OCI-LY7 (cell line): ENCODE results near the gene KIF17. TPM values are rescaled to one million over a fixed set of nuclear protein-coding genes. Genes with fewer than 3 reads are reported as not detected.

Source experiments
- BruUV-seq: library from RNA; stranded (reverse); fragments of 400-500 nt; replicated peaks from 2 replicates; lab custom pipeline; 2021; lab: Mats Ljungman, UMichigan
- CTCF ChIA-PET: fragments of 300-600 bp; sonication (Branson Sonifier 250); formaldehyde crosslinking; loops from one replicate; lab custom pipeline; 2022; ENCODE audit warnings: antibody characterized with exemption; ENCODE audit not compliant: unreplicated experiment; lab: Charles Lee
- POLR2A ChIA-PET: fragments of 300-600 bp; sonication (Branson Sonifier 250); formaldehyde crosslinking; loops from one replicate; lab custom pipeline; 2022; ENCODE audit warnings: antibody characterized with exemption; lab: Charles Lee
- DNase-seq: peaks from one replicate; pipeline ENCODE4 v3.0.0-alpha.2; 2015; ENCODE audit warnings: low spot score
- H2AFZ ChIP-seq: fragments of 200-600 bp; sonication (generic), shearing (Covaris generic); 2 replicates; pipeline ENCODE4 v1.6.1; 2014; ENCODE audit warnings: mild to moderate bottlenecking, antibody characterized with exemption, low read length, moderate library complexity
- H3K27ac ChIP-seq: fragments of 200-600 bp; sonication (generic); 2 replicates; pipeline ENCODE4 v1.5.1; 2014; ENCODE audit warnings: mixed run types, low read depth, mild to moderate bottlenecking, moderate library complexity, low read length, inconsistent platforms; ENCODE audit not compliant: poor library complexity, severe bottlenecking
- H3K36me3 ChIP-seq: fragments of 200-600 bp; sonication (generic); 2 replicates; pipeline ENCODE4 v1.6.1; 2014; ENCODE audit warnings: mild to moderate bottlenecking, antibody characterized with exemption, low read length, moderate library complexity, mixed read lengths; ENCODE audit not compliant: insufficient read depth
- H3K4me1 ChIP-seq: fragments of 200-600 bp; sonication (generic); 2 replicates; pipeline ENCODE4 v1.5.1; 2014; ENCODE audit warnings: mild to moderate bottlenecking, low read length; ENCODE audit not compliant: insufficient read depth, poor library complexity, severe bottlenecking
- H3K4me2 ChIP-seq: fragments of 200-600 bp; sonication (generic); 2 replicates; pipeline ENCODE4 v1.6.1; 2014; ENCODE audit warnings: mild to moderate bottlenecking, low read length
- H3K4me3 ChIP-seq: fragments of 200-600 bp; sonication (generic); 2 replicates; pipeline ENCODE4 v1.5.1; 2014; ENCODE audit warnings: mild to moderate bottlenecking, low read depth, low read length; ENCODE audit not compliant: poor library complexity, severe bottlenecking
- H3K79me2 ChIP-seq: fragments of 200-600 bp; sonication (generic); 2 replicates; pipeline ENCODE4 v1.6.1; 2016; ENCODE audit warnings: low read depth, mild to moderate bottlenecking, low read length, moderate library complexity, mixed read lengths; ENCODE audit not compliant: insufficient read depth
- H3K9me2 ChIP-seq: fragments of 200-600 bp; sonication (generic); 2 replicates; pipeline ENCODE4 v1.6.1; 2016; ENCODE audit warnings: mild to moderate bottlenecking, low read length, mixed read lengths; ENCODE audit not compliant: insufficient read depth
- H3K9me3 ChIP-seq: fragments of 200-600 bp; sonication (generic); 2 replicates; pipeline ENCODE4 v1.6.1; 2014; ENCODE audit warnings: mild to moderate bottlenecking, mixed run types, low read length, mixed read lengths
- H4K20me1 ChIP-seq: fragments of 200-600 bp; sonication (generic); 2 replicates; pipeline ENCODE4 v1.6.1; 2014; ENCODE audit warnings: mild to moderate bottlenecking, antibody characterized with exemption, low read length, moderate library complexity, mixed read lengths; ENCODE audit not compliant: insufficient read depth
- EZH2phosphoT487 ChIP-seq: fragments of 200-600 bp; sonication (generic); IDR thresholded peaks from 2 replicates; pipeline ENCODE4 v1.6.1; 2018; ENCODE audit warnings: low read depth, borderline replicate concordance, mild to moderate bottlenecking, mixed run types, antibody characterized with exemption, low read length, moderate library complexity, mixed read lengths
- intact Hi-C: fragments of 100-400 bp; cut with micrococcal nuclease; formaldehyde crosslinking; loops from one replicate; pipeline ENCODE4 v1.10.0; 2022; ENCODE audit not compliant: unreplicated experiment
- total RNA-seq, 2 experiments: library from RNA; depleted of rRNA in 1 of 2; stranded (reverse); fragments of >200 nt in 1 of 2; shearing (Covaris generic) in 1 of 2; gene quantifications; 2 replicates each; pipeline ENCODE4 v1.2.3, GENCODE V29; 2014 to 2022
- TF ChIP-seq, protein P1 (sequence below): fragments of 200-600 bp; sonication (generic); conservative IDR thresholded peaks from 2 replicates; pipeline ENCODE4 v1.5.1; 2014; ENCODE audit warnings: mild to moderate bottlenecking, antibody characterized with exemption, low read length, moderate library complexity, mixed read lengths

The KIF17 gene
- total RNA-seq, 2 experiments from 2014 or later: 1.1 TPM; not detected in 1

DNA sequence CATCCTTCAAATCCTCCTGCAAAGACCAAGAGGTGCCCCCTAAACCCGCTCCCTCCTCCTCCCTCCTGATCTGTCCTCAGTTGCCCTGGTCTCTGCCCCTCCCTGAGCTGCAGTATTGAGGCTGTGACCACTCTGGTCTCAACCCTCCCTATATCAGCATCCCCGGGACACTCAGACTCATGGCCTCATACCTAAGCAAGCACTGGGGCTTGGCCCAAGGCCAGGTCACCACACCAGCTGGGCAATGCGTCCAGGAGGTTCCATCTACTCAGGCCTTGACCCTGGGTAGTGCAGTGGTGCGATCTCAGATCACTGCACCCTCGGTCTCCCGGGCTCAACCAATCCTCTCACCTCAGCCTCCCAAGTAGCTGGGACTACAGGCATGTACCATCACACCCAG, 9.8 kb downstream of the KIF17 start:
- BruUV-seq: no TSS peak
- Histone ChIP-seq H3K9me2 (no peaks in the 10 kb centered on the region), H3K4me3 (no peak overlapping the region), H3K4me2 (no peak overlapping the region), H4K20me1 (no peaks in the 10 kb centered on the region), H3K4me1 (no peaks in the 10 kb centered on the region), H2AFZ (no peak overlapping the region), H3K27ac (no peak overlapping the region), H3K9me3 (no peaks in the 10 kb centered on the region), H3K79me2 (no peaks in the 10 kb centered on the region), H3K36me3 (no peaks in the 10 kb centered on the region)
- intact Hi-C loops: no loop called here
- CTCF ChIA-PET: no interaction called here
- DNase-seq: no peak
- POLR2A ChIA-PET: interaction anchor here (0.6 kb wide), 1 partner anchor 147 kb away, joined by 3 read pairs; no protein-coding TSS in a partner anchor
- TF ChIP-seq EZH2phosphoT487: no peak
- TF ChIP-seq, protein P1, sequence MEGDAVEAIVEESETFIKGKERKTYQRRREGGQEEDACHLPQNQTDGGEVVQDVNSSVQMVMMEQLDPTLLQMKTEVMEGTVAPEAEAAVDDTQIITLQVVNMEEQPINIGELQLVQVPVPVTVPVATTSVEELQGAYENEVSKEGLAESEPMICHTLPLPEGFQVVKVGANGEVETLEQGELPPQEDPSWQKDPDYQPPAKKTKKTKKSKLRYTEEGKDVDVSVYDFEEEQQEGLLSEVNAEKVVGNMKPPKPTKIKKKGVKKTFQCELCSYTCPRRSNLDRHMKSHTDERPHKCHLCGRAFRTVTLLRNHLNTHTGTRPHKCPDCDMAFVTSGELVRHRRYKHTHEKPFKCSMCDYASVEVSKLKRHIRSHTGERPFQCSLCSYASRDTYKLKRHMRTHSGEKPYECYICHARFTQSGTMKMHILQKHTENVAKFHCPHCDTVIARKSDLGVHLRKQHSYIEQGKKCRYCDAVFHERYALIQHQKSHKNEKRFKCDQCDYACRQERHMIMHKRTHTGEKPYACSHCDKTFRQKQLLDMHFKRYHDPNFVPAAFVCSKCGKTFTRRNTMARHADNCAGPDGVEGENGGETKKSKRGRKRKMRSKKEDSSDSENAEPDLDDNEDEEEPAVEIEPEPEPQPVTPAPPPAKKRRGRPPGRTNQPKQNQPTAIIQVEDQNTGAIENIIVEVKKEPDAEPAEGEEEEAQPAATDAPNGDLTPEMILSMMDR: no peak

GRCh38 chr1:20706841-20707240, 11.0 kb downstream of the KIF17 start:
- Histone ChIP-seq H3K9me2 (no peaks in the 10 kb centered on the region), H4K20me1 (no peaks in the 10 kb centered on the region), H3K79me2 (no peaks in the 10 kb centered on the region), H2AFZ (no peak overlapping the region), H3K36me3 (no peaks in the 10 kb centered on the region), H3K4me1 (no peaks in the 10 kb centered on the region), H3K27ac (no peak overlapping the region), H3K4me3 (no peak overlapping the region), H3K4me2 (no peak overlapping the region), H3K9me3 (no peaks in the 10 kb centered on the region)
- intact Hi-C loops: no loop called here
- BruUV-seq: no TSS peak
- DNase-seq: no peak
- CTCF ChIA-PET: no interaction called here
- POLR2A ChIA-PET: no interaction called here
- TF ChIP-seq EZH2phosphoT487: no peak
- TF ChIP-seq, protein P1: no peak

- no TSS peak for BruUV-seq
- Histone ChIP-seq H3K4me3 (no peak overlapping the region), H3K4me2 (no peak overlapping the region), H2AFZ (no peak overlapping the region), H4K20me1 (no peaks in the 10 kb centered on the region), H3K9me3 (no peaks in the 10 kb centered on the region), H3K79me2 (no peaks in the 10 kb centered on the region), H3K4me1 (no peaks in the 10 kb centered on the region), H3K27ac (no peak overlapping the region), H3K9me2 (no peaks in the 10 kb centered on the region), H3K36me3 (no peaks in the 10 kb centered on the region)
- DNase-seq: no peak
- intact Hi-C loops: no loop called here
- ChIA-PET CTCF (no interaction called here), POLR2A (no interaction called here)
- no peak for TF ChIP-seq EZH2phosphoT487
- TF ChIP-seq, protein P1: no peak
Observed at GRCh38 chr1:20705203-20705755, 12.5 kb downstream of the KIF17 start.
